ENCODE data around the gene RPL31. TPM values are rescaled to one million over a fixed set of nuclear protein-coding genes. Genes with fewer than 3 reads are reported as not detected.

RPL31 gene
- total RNA-seq (2021) = 1,893 and 1,918 TPM in 2 replicates
- long read RNA-seq, transcript RPL31-201 (5 exons, 1,865 nt) = major isoform, 378 of 504 reads
- long read RNA-seq, transcript RPL31-205 (4 exons, 716 nt) = minor isoform, 10 of 504 reads
- long read RNA-seq, transcript RPL31-203 (5 exons, 1,110 nt) = minor isoform, 51 of 504 reads
- long read RNA-seq, transcript RPL31-208 (4 exons, 825 nt) = minor isoform, 24 of 504 reads
- long read RNA-seq, partial matches to known transcripts = 11 of 504 reads
- long read RNA-seq, other reads (novel, unspliced or antisense) = 19 of 504 reads

- Histone ChIP-seq H4K8ac (replicated peaks; ENCODE audit: insufficient read length, low read depth, low read length) (no peak within 1 kb of the TSS), H3K23me2 (ENCODE audit: insufficient read length, low read depth, low read length, poor library complexity, severe bottlenecking) (peaks cover 8% of the 10 kb centered on the region), H3K56ac (ENCODE audit: insufficient read length, low read depth, low read length) (peak within 1 kb of the TSS; percentile 70), H3K27ac (ENCODE audit: insufficient read length, low read depth, low read length) (no peak within 1 kb of the TSS), H2AK5ac (ENCODE audit: insufficient read length, low read length) (no peak within 1 kb of the TSS), H3K27me3 (ENCODE audit: insufficient read depth, low read length) (no peaks in the 10 kb centered on the region), H3K79me1 (ENCODE audit: insufficient read depth, low read depth, low read length, poor library complexity, severe bottlenecking) (no peaks in the 10 kb centered on the region), H2AFZ (ENCODE audit: low read length) (no peak within 1 kb of the TSS), H4K91ac (ENCODE audit: insufficient read length, low read depth, low read length) (peak within 1 kb of the TSS; percentile 3), H3K4ac (ENCODE audit: low read depth, low read length) (peak within 1 kb of the TSS; percentile 3; the same call in 1 of the 2 replicates), H3K4me1 (ENCODE audit: insufficient read depth, low read length) (peaks cover 3% of the 10 kb centered on the region; the same call in 1 of the 2 replicates), H3K79me2 (ENCODE audit: insufficient read depth, low read length) (peaks cover 15% of the 10 kb centered on the region; the same call in 1 of the 2 replicates), H2BK120ac (ENCODE audit: low read depth, low read length, poor library complexity, severe bottlenecking) (no peak within 1 kb of the TSS), H4K5ac (ENCODE audit: insufficient read length, low read depth, low read length) (peak within 1 kb of the TSS; percentile 14), H3K14ac (ENCODE audit: insufficient read depth, low read length) (peak within 1 kb of the TSS; percentile 96), H3K9ac (ENCODE audit: extremely low read depth, insufficient read length, low read length) (peak within 1 kb of the TSS; percentile 96), H2BK12ac (ENCODE audit: insufficient read length, low read depth, low read length) (no peak within 1 kb of the TSS), H2BK20ac (ENCODE audit: low read depth, low read length, poor library complexity, severe bottlenecking) (no peak within 1 kb of the TSS), H2BK5ac (ENCODE audit: insufficient read length, low read length) (peak within 1 kb of the TSS; percentile 7), H3K9me3 (ENCODE audit: control insufficient read depth, low read depth, low read length) (no peaks in the 10 kb centered on the region), H4K20me1 (ENCODE audit: control insufficient read depth, insufficient read depth, insufficient read length) (no peaks in the 10 kb centered on the region), H3K18ac (ENCODE audit: insufficient read length, low read depth, low read length) (peak within 1 kb of the TSS; percentile 89), H2BK15ac (ENCODE audit: low read depth, low read length) (no peak within 1 kb of the TSS), H3K23ac (ENCODE audit: insufficient read length, low read depth, low read length) (no peak within 1 kb of the TSS), H3T11ph (ENCODE audit: low read length) (no peak within 1 kb of the TSS), H3K4me2 (ENCODE audit: insufficient read depth, insufficient read length, low read length) (peak within 1 kb of the TSS; percentile 83)
- no CpG with 5 or more reads among the region's 59 CpGs for WGBS (ENCODE audit: extremely low coverage, insufficient read length, low lambda C conversion rate)
- H3K27ac Mint-ChIP-seq = peak within 1 kb of the TSS; percentile 97 to 99 (median 98)
- peak within 1 kb of the TSS; percentile 87 to 98 for H3K4me3 Mint-ChIP-seq
- TF ChIP-seq, protein P1, sequence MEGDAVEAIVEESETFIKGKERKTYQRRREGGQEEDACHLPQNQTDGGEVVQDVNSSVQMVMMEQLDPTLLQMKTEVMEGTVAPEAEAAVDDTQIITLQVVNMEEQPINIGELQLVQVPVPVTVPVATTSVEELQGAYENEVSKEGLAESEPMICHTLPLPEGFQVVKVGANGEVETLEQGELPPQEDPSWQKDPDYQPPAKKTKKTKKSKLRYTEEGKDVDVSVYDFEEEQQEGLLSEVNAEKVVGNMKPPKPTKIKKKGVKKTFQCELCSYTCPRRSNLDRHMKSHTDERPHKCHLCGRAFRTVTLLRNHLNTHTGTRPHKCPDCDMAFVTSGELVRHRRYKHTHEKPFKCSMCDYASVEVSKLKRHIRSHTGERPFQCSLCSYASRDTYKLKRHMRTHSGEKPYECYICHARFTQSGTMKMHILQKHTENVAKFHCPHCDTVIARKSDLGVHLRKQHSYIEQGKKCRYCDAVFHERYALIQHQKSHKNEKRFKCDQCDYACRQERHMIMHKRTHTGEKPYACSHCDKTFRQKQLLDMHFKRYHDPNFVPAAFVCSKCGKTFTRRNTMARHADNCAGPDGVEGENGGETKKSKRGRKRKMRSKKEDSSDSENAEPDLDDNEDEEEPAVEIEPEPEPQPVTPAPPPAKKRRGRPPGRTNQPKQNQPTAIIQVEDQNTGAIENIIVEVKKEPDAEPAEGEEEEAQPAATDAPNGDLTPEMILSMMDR (conservative IDR thresholded peaks at IDR 0.05) = no peak
- peaks cover 5% of the 10 kb centered on the region in 2 experiments; a peak in 4 of 5 replicates for H3K9me3 Mint-ChIP-seq
- H3K4me1 Mint-ChIP-seq = peaks cover 29 to 37% of the 10 kb centered on the region in 2 experiments
- peak; percentile 97 for DNase-seq
- peaks cover 44 to 46% (median 45%) of the 10 kb centered on the region in 3 experiments for H3K36me3 Mint-ChIP-seq (ENCODE audit: insufficient read depth in 1 of 3, low read depth in 3 of 3)
- peaks cover 11% of the 10 kb centered on the region for H3K27me3 Mint-ChIP-seq (ENCODE audit: low read depth)
Observed at GRCh38 chr2:101001691-101002561, at the start of gene RPL31. RPL31 (plus strand) TSS chr2:101002289; CDS start chr2:101002702, 413 bp downstream.
